Testis (tissue), 3 donors: ENCODE measurements around the gene ZNF20. TPM values are rescaled to one million over a fixed set of nuclear protein-coding genes. Genes with fewer than 3 reads are reported as not detected.

Source experiments
- DNase-seq: peaks from one replicate; pipeline ENCODE4 v3.0.0-alpha.2; 2019
- H3K27ac ChIP-seq, 2 donors: fragments of 200-600 bp; sonication (generic); one replicate each; pipeline ENCODE4 v1.5.1; 2019
- H3K27me3 ChIP-seq: fragments of 200-600 bp; sonication (generic); one replicate; pipeline ENCODE4 v1.5.1; 2019
- H3K36me3 ChIP-seq: fragments of 200-600 bp; sonication (generic); one replicate; pipeline ENCODE4 v1.5.1; 2017; ENCODE audit warnings: low read depth; ENCODE audit errors: missing control alignments
- H3K4me1 ChIP-seq: fragments of 200-600 bp; sonication (generic); one replicate; pipeline ENCODE4 v1.5.1; 2019
- H3K4me3 ChIP-seq, 2 donors: fragments of 200-600 bp; sonication (generic); one replicate each; pipeline ENCODE4 v1.5.1; 2017 to 2019
- H3K9me3 ChIP-seq: fragments of 200-600 bp; sonication (generic); one replicate; pipeline ENCODE4 v1.5.1; 2017
- POLR2A ChIP-seq: fragments of 450-650 bp; IDR thresholded peaks from one replicate; pipeline ENCODE4 v1.6.1; 2017; ENCODE audit warnings: antibody characterized with exemption, mild to moderate bottlenecking, moderate library complexity
- WGBS, 2 donors: methylation state at CpG; one replicate each; pipeline ENCODE4 v1.1.5; 2018; 5-methylcytosine and 5-hydroxymethylcytosine counted together
- intact Hi-C: fragments of 100-400 bp; cut with DNase I; formaldehyde crosslinking; loops from one replicate; pipeline ENCODE4 v1.15.1; 2023; ENCODE audit warnings: low total_unique reads
- polyA plus RNA-seq: library from polyadenylated mRNA; stranded (reverse); fragments of 350-450 nt; fragmentation: Illumina TruSeq; extraction: RNeasy Lipid Tissue Mini Kit (QIAGEN cat#74804); gene quantifications from one replicate; pipeline ENCODE4 v1.2.3, GENCODE V29; 2014; ENCODE audit warnings: low read depth, low replicate concordance; ENCODE audit not compliant: insufficient read depth
- total RNA-seq, 2 donors: library from RNA; depleted of rRNA; stranded (reverse); fragments of >200 nt; gene quantifications; one replicate each; pipeline ENCODE4 v1.2.3, GENCODE V29; 2016
- TF ChIP-seq, protein P1 (sequence below), 3 experiments: fragments of 450-650 bp in 2 of 3; fragments of 200-600 bp in 1 of 3; sonication (generic) in 1 of 3; IDR thresholded peaks; one replicate each; pipeline ENCODE4 v1.5.1; 2016 to 2019; ENCODE audit warnings: antibody characterized with exemption in 3 of 3, mild to moderate bottlenecking in 2 of 3, moderate library complexity in 1 of 3

ZNF20 gene
- total and polyA plus RNA-seq, 3 donors from 2014 or later = 7.5 to 10.9 (median 8.9) TPM

DNA sequence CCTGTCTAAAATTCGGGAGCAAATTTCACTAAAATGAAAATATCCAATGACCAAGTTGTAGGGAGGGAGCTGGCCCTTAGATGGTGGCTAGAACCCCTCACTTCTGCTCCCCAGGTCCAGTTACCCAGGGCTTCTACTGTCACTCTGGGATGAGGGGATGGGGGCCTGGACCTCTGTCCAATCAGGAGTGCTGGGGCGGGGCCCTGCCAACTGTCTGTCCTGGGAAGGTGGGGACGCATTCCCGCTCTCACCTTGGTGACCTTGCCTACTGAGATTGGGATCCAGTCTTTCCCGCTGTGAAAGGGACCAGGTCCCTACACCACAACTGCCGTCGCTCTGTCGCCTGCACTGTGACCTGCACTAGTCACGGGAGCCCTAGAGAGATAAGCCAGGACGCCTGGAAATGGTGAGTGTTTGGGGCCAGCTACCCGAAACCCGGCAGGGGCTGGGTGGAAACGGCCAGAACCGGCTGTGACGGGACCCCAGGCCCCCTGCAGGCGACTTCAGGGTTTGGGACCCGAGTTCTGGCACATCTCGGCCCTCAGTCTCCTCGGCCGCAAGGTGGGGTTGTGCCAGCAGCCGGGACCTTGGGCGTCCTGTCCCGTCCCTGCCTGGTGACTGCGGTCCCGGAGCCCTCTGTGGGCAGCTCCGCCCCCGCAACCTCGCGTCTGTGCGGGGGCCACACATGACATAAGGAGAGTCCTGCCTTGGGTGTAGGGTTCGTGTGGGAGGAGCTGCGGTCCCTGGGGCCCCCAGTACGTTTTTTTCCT lies 22.8 kb downstream of the ZNF20 start:
- Histone ChIP-seq H3K36me3 (no peaks in the 10 kb centered on the region), H3K27ac (no peak overlapping the region), H3K9me3 (no peaks in the 10 kb centered on the region), H3K4me3 (peak overlapping the region; percentile 18 to 49), H3K4me1 (no peaks in the 10 kb centered on the region), H3K27me3 (no peaks in the 10 kb centered on the region)
- peak; percentile 34 for DNase-seq
- WGBS, 2 donors = 55 to 83% methylated on average over 3 to 27 of the region's 33 CpGs
- intact Hi-C loops = no loop called here
- no peak for TF ChIP-seq POLR2A
- TF ChIP-seq, protein P1, sequence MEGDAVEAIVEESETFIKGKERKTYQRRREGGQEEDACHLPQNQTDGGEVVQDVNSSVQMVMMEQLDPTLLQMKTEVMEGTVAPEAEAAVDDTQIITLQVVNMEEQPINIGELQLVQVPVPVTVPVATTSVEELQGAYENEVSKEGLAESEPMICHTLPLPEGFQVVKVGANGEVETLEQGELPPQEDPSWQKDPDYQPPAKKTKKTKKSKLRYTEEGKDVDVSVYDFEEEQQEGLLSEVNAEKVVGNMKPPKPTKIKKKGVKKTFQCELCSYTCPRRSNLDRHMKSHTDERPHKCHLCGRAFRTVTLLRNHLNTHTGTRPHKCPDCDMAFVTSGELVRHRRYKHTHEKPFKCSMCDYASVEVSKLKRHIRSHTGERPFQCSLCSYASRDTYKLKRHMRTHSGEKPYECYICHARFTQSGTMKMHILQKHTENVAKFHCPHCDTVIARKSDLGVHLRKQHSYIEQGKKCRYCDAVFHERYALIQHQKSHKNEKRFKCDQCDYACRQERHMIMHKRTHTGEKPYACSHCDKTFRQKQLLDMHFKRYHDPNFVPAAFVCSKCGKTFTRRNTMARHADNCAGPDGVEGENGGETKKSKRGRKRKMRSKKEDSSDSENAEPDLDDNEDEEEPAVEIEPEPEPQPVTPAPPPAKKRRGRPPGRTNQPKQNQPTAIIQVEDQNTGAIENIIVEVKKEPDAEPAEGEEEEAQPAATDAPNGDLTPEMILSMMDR (IDR thresholded peaks at IDR 0.05) = no peak

DNA sequence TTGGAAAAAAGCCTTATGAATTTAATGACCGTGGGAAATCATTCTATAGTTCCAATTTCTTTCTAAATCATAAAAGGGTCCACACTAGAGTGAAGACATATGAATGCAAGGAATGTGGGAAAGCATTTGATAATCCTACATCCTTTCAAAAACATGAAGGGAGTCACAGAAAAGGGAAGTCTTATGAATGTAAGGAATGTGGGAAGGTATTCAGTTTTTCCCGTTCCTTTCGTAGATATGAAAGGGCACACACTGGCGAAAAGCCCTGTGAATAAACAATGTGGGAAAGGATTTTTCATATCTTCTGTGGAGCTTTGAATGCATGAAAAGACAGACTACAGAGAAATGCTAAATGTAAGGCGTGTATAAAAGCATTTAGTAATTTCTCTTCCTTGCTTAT lies 27.0 kb downstream of the ZNF20 start:
- intact Hi-C loops = no loop called here
- H3K9me3 ChIP-seq = no peaks in the 10 kb centered on the region
- no peak overlapping the region for H3K4me3 ChIP-seq
- 90 to 91% methylated on average over 5 of the region's 5 CpGs for WGBS, 2 donors
- H3K4me1 ChIP-seq = no peaks in the 10 kb centered on the region
- TF ChIP-seq, protein P1 (IDR thresholded peaks at IDR 0.05) = no peak
- TF ChIP-seq POLR2A = no peak
- H3K27ac ChIP-seq = no peak overlapping the region
- DNase-seq = no peak
- H3K27me3 ChIP-seq = no peaks in the 10 kb centered on the region
- no peaks in the 10 kb centered on the region for H3K36me3 ChIP-seq

DNA sequence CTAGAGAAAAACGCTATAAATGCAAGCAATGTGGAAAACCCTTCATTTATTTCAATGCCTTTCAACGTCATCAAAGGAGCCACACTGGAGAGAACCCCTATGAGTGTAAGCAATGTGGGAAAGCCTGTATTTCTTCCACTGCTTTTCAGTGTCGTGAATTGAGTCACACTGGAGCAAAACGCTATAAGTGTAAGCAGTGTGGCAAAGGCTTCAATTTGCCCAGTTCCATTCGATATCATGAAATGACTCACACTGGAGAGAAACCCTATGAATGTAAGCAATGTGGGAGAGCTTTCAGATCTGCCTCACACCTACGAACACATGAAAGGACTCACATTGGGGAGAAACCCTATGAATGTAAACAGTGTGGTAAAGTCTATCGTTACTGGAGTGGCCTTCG lies 27.4 kb downstream of the ZNF20 start:
- intact Hi-C loops = no loop called here
- Histone ChIP-seq H3K9me3 (no peaks in the 10 kb centered on the region), H3K36me3 (no peaks in the 10 kb centered on the region), H3K27me3 (no peaks in the 10 kb centered on the region), H3K27ac (no peak overlapping the region), H3K4me3 (no peak overlapping the region), H3K4me1 (no peaks in the 10 kb centered on the region)
- 93 to 95% methylated on average over 8 of the region's 8 CpGs for WGBS, 2 donors
- TF ChIP-seq, protein P1 (IDR thresholded peaks at IDR 0.05) = no peak
- no peak for TF ChIP-seq POLR2A
- DNase-seq = no peak

- Histone ChIP-seq H3K36me3 (no peaks in the 10 kb centered on the region), H3K4me1 (no peaks in the 10 kb centered on the region), H3K27me3 (no peaks in the 10 kb centered on the region), H3K9me3 (no peaks in the 10 kb centered on the region), H3K27ac (no peak overlapping the region), H3K4me3 (no peak overlapping the region)
- no peak for TF ChIP-seq POLR2A
- TF ChIP-seq, protein P1 (IDR thresholded peaks at IDR 0.05) = no peak
- WGBS, 2 donors = 95 to 98% methylated on average over 8 of the region's 8 CpGs
- DNase-seq = no peak
- intact Hi-C loops = no loop called here
Measured at GRCh38 chr19:12111943-12112637, 28.1 kb downstream of the ZNF20 start.
